ENCODE results near the gene CFAP61.

DNA sequence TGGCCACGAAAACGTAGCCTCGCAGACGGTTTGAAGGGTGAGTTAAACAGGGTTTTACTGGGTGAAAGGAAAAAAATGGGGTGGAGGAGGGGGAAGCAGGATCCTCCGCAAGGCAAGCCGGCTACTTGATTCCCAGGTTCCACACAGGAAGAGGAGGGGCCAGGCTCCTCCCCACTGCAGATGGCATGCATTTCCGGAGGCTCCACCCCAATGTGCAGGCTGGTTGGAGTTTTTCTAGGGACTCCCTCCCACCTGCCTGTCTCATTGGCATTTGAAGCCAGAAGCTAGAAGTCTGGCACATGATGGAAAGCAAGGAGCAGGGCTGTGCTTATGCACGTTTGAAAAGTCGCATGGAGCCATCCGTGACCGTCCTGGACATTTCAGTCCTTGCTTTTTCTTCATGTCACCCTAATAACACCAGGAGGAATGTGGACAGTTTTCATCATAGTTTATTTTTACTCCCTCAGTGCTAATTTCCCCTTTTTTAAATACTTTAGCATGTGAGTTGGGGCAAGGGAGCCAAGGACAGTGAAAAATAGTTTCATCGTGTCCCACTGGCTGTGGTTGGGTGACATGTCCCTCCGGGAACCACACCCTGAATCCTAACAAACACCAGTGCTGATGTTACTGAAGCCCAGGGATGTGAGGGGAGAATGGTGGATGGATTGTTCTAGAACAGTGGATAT is 215.5 kb downstream of the CFAP61 start:
- TF ChIP-seq, protein P1, sequence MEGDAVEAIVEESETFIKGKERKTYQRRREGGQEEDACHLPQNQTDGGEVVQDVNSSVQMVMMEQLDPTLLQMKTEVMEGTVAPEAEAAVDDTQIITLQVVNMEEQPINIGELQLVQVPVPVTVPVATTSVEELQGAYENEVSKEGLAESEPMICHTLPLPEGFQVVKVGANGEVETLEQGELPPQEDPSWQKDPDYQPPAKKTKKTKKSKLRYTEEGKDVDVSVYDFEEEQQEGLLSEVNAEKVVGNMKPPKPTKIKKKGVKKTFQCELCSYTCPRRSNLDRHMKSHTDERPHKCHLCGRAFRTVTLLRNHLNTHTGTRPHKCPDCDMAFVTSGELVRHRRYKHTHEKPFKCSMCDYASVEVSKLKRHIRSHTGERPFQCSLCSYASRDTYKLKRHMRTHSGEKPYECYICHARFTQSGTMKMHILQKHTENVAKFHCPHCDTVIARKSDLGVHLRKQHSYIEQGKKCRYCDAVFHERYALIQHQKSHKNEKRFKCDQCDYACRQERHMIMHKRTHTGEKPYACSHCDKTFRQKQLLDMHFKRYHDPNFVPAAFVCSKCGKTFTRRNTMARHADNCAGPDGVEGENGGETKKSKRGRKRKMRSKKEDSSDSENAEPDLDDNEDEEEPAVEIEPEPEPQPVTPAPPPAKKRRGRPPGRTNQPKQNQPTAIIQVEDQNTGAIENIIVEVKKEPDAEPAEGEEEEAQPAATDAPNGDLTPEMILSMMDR (IDR thresholded peaks at IDR 0.05), result no peak
- TF ChIP-seq POLR2A (IDR thresholded peaks at IDR 0.05), result no peak

Data from adrenal gland (tissue), 5 donors.